NT2/D1 (cell line): ENCODE measurements around the gene RUNX1.

Source experiments
- DNase-seq: peaks from one replicate; pipeline ENCODE4 v3.0.0-alpha.2; 2011; ENCODE audit warnings: low read depth, low spot score
- H3K27me3 ChIP-seq: 2 replicates; pipeline ENCODE4 v1.6.0; 2011; ENCODE audit warnings: mild to moderate bottlenecking; ENCODE audit not compliant: insufficient read length, insufficient read depth
- H3K36me3 ChIP-seq: 2 replicates; pipeline ENCODE4 v1.6.1; 2011; ENCODE audit warnings: mild to moderate bottlenecking, low read length, mixed read lengths; ENCODE audit not compliant: insufficient read depth, insufficient read length
- H3K4me1 ChIP-seq: 2 replicates; pipeline ENCODE4 v1.5.1; 2011; ENCODE audit not compliant: insufficient read depth, insufficient read length
- H3K4me3 ChIP-seq: 2 replicates; pipeline ENCODE4 v1.5.1; 2011; ENCODE audit warnings: low read depth; ENCODE audit not compliant: insufficient read length
- H3K9ac ChIP-seq: 2 replicates; pipeline ENCODE4 v1.6.0; 2011; ENCODE audit warnings: low read depth; ENCODE audit not compliant: insufficient read length
- H3K9me3 ChIP-seq: 2 replicates; pipeline ENCODE4 v1.5.1; 2011; ENCODE audit warnings: mild to moderate bottlenecking, low read length; ENCODE audit not compliant: insufficient read depth
- SUZ12 ChIP-seq: IDR thresholded peaks from 2 replicates; pipeline ENCODE4 v1.6.1; 2011; ENCODE audit not compliant: insufficient read length, insufficient read depth; ENCODE audit errors: extremely low read depth
- YY1 ChIP-seq: IDR thresholded peaks from 2 replicates; pipeline ENCODE4 v1.6.1; 2011; ENCODE audit not compliant: insufficient read length, insufficient read depth
- ZNF274 ChIP-seq: IDR thresholded peaks from 2 replicates; pipeline ENCODE4 v1.6.1; 2011; ENCODE audit warnings: mild to moderate bottlenecking, low read depth, low read length

Gene RUNX1

GRCh38 chr21:35037384-35037765 is 11.7 kb downstream of the RUNX1 start:
- H3K4me3 ChIP-seq = no peak overlapping the region
- peaks cover 2% of the 10 kb centered on the region for H3K27me3 ChIP-seq
- no peak for TF ChIP-seq YY1
- no peaks in the 10 kb centered on the region for H3K9me3 ChIP-seq
- no peak overlapping the region for H3K9ac ChIP-seq
- H3K4me1 ChIP-seq = no peaks in the 10 kb centered on the region
- no peak for DNase-seq
- no peaks in the 10 kb centered on the region for H3K36me3 ChIP-seq

- Histone ChIP-seq H3K9me3 (no peaks in the 10 kb centered on the region), H3K4me1 (no peaks in the 10 kb centered on the region), H3K9ac (no peak overlapping the region), H3K36me3 (no peaks in the 10 kb centered on the region), H3K27me3 (peaks cover 2% of the 10 kb centered on the region), H3K4me3 (no peak overlapping the region)
- no peak for DNase-seq
- no peak for TF ChIP-seq YY1
Measured at GRCh38 chr21:35036465-35037383, 12.4 kb downstream of the RUNX1 start.

- no peaks in the 10 kb centered on the region for H3K4me1 ChIP-seq
- no peaks in the 10 kb centered on the region for H3K9me3 ChIP-seq
- no peak overlapping the region for H3K4me3 ChIP-seq
- peaks cover 2% of the 10 kb centered on the region for H3K27me3 ChIP-seq
- H3K36me3 ChIP-seq = no peaks in the 10 kb centered on the region
- no peak overlapping the region for H3K9ac ChIP-seq
- DNase-seq = no peak
- TF ChIP-seq SUZ12 = no peak
- TF ChIP-seq YY1 = no peak
- no peak for TF ChIP-seq ZNF274
Measured at GRCh38 chr21:35035581-35035980, 13.5 kb downstream of the RUNX1 start.

- H3K36me3 ChIP-seq = no peaks in the 10 kb centered on the region
- no peaks in the 10 kb centered on the region for H3K9me3 ChIP-seq
- H3K4me1 ChIP-seq = no peaks in the 10 kb centered on the region
- H3K27me3 ChIP-seq = peaks cover 2% of the 10 kb centered on the region
- H3K9ac ChIP-seq = no peak overlapping the region
- H3K4me3 ChIP-seq = no peak overlapping the region
- TF ChIP-seq YY1 (no peak), SUZ12 (no peak), ZNF274 (no peak)
- DNase-seq = no peak
Measured at GRCh38 chr21:35035116-35035515, 14.0 kb downstream of the RUNX1 start.

- DNase-seq = no peak
- Histone ChIP-seq H3K9ac (no peak overlapping the region), H3K27me3 (peaks cover 2% of the 10 kb centered on the region), H3K36me3 (no peaks in the 10 kb centered on the region), H3K4me3 (no peak overlapping the region), H3K4me1 (no peaks in the 10 kb centered on the region), H3K9me3 (no peaks in the 10 kb centered on the region)
- TF ChIP-seq ZNF274 = no peak
- TF ChIP-seq YY1 = no peak
- TF ChIP-seq SUZ12 = no peak
Measured at GRCh38 chr21:35034203-35034926, 14.7 kb downstream of the RUNX1 start.

GRCh38 chr21:35032474-35033263 is 16.4 kb downstream of the RUNX1 start:
- Histone ChIP-seq H3K27me3 (peaks cover 2% of the 10 kb centered on the region), H3K9ac (no peak overlapping the region), H3K36me3 (no peaks in the 10 kb centered on the region), H3K4me1 (no peaks in the 10 kb centered on the region), H3K4me3 (no peak overlapping the region), H3K9me3 (no peaks in the 10 kb centered on the region)
- TF ChIP-seq YY1 = no peak
- no peak for TF ChIP-seq ZNF274
- TF ChIP-seq SUZ12 = no peak
- DNase-seq = no peak

GRCh38 chr21:35028451-35028978 is 20.6 kb downstream of the RUNX1 start:
- peaks cover 22% of the 10 kb centered on the region for H3K27me3 ChIP-seq
- no peaks in the 10 kb centered on the region for H3K36me3 ChIP-seq
- H3K9me3 ChIP-seq = no peaks in the 10 kb centered on the region
- DNase-seq = no peak
- H3K4me3 ChIP-seq = no peak overlapping the region
- TF ChIP-seq ZNF274 (no peak), YY1 (no peak), SUZ12 (no peak)
- no peaks in the 10 kb centered on the region for H3K4me1 ChIP-seq
- no peak overlapping the region for H3K9ac ChIP-seq
